Fibroblast of upper back skin (primary cell): Measurements from ENCODE around the gene LRP1B.
"Not testable (repeated sequence)": the region's sequence is repeated elsewhere in the genome, so short reads cannot be mapped to it uniquely, and the experiment has no call there.

Experiments
- DNase-seq: peaks from one replicate; pipeline ENCODE4 v3.0.0-alpha.2; 2013

LRP1B gene

GRCh38 chr2:140972724-140973123 is 1158.1 kb downstream of the LRP1B start:
- no peak for DNase-seq

- DNase-seq: not testable (repeated sequence)
Observed at GRCh38 chr2:140964324-140964723, 1166.5 kb downstream of the LRP1B start.

- no peak for DNase-seq
Observed at GRCh38 chr2:140949932-140950331, 1180.9 kb downstream of the LRP1B start.

GRCh38 chr2:140947236-140947635 is 1183.6 kb downstream of the LRP1B start:
- DNase-seq: no peak

- DNase-seq: no peak
Observed at GRCh38 chr2:140943867-140944266, 1186.9 kb downstream of the LRP1B start.

GRCh38 chr2:140942284-140942683 is 1188.5 kb downstream of the LRP1B start:
- no peak for DNase-seq

- peak; percentile 13 for DNase-seq
Observed at GRCh38 chr2:140929849-140930248, 1201.0 kb downstream of the LRP1B start.

- peak; percentile 10 for DNase-seq
Observed at GRCh38 chr2:140918426-140918825, 1212.4 kb downstream of the LRP1B start.

- no peak for DNase-seq
Observed at GRCh38 chr2:140916410-140916809, 1214.4 kb downstream of the LRP1B start.

- no peak for DNase-seq
Observed at GRCh38 chr2:140910683-140911082, 1220.1 kb downstream of the LRP1B start.

- no peak for DNase-seq
Observed at GRCh38 chr2:140905083-140905781, 1225.6 kb downstream of the LRP1B start.

- no peak for DNase-seq
Observed at GRCh38 chr2:140895378-140895777, 1235.4 kb downstream of the LRP1B start.

GRCh38 chr2:140893685-140894084 is 1237.1 kb downstream of the LRP1B start:
- DNase-seq: peak; percentile 89

- peak; percentile 26 for DNase-seq
Observed at GRCh38 chr2:140892911-140893637, 1237.7 kb downstream of the LRP1B start.

- DNase-seq: peak; percentile 76
Observed at GRCh38 chr2:140892436-140892835, 1238.4 kb downstream of the LRP1B start.

- no peak for DNase-seq
Observed at GRCh38 chr2:140891614-140892212, 1239.1 kb downstream of the LRP1B start.

GRCh38 chr2:140882671-140883620 is 1247.9 kb downstream of the LRP1B start:
- DNase-seq: no peak

- DNase-seq: no peak
Observed at GRCh38 chr2:140880573-140880972, 1250.2 kb downstream of the LRP1B start.

GRCh38 chr2:140876015-140876414 is 1254.8 kb downstream of the LRP1B start:
- no peak for DNase-seq

GRCh38 chr2:140873915-140874531 is 1256.8 kb downstream of the LRP1B start:
- DNase-seq: no peak

- DNase-seq: no peak
Observed at GRCh38 chr2:140869925-140870324, 1260.9 kb downstream of the LRP1B start.

GRCh38 chr2:140869107-140869506 is 1261.7 kb downstream of the LRP1B start:
- DNase-seq: no peak
